Neuron (in vitro differentiated cells): ENCODE measurements around the gene SCUBE1.
"Not testable (repeated sequence)": the region's sequence is repeated elsewhere in the genome, so short reads cannot be mapped to it uniquely, and the experiment has no call there.

ENCODE experiments used
- H2AFZ ChIP-seq: one replicate; pipeline ENCODE4 v1.6.1; 2013; ENCODE audit warnings: low read depth, mild to moderate bottlenecking, inconsistent platforms, low read length, moderate library complexity
- H3K27me3 ChIP-seq: one replicate; pipeline ENCODE4 v1.6.1; 2013; ENCODE audit warnings: low read length; ENCODE audit not compliant: insufficient read depth
- H3K36me3 ChIP-seq: one replicate; pipeline ENCODE4 v1.6.1; 2013; ENCODE audit warnings: low read length; ENCODE audit not compliant: insufficient read depth
- H3K4me1 ChIP-seq: one replicate; pipeline ENCODE4 v1.6.1; 2013; ENCODE audit warnings: low read length; ENCODE audit not compliant: insufficient read depth
- H3K4me3 ChIP-seq: 2 replicates; pipeline ENCODE4 v1.5.1; 2013; ENCODE audit warnings: mild to moderate bottlenecking, low read length, moderate library complexity
- H3K9me3 ChIP-seq: one replicate; pipeline ENCODE4 v1.6.1; 2013; ENCODE audit warnings: low read length

SCUBE1 gene

GRCh38 chr22:43377548-43377895 lies 34.4 kb upstream of the SCUBE1 start:
- Histone ChIP-seq H3K36me3 (no peaks in the 10 kb centered on the region), H3K4me3 (no peak overlapping the region), H3K4me1 (no peaks in the 10 kb centered on the region), H3K27me3 (peaks cover 13% of the 10 kb centered on the region), H3K9me3 (no peaks in the 10 kb centered on the region), H2AFZ (no peak overlapping the region)

GRCh38 chr22:43376765-43377547 lies 33.8 kb upstream of the SCUBE1 start:
- Histone ChIP-seq H3K27me3 (peaks cover 13% of the 10 kb centered on the region), H2AFZ (no peak overlapping the region), H3K9me3 (no peaks in the 10 kb centered on the region), H3K36me3 (no peaks in the 10 kb centered on the region), H3K4me1 (no peaks in the 10 kb centered on the region), H3K4me3 (no peak overlapping the region)

- H3K4me1 ChIP-seq, result no peaks in the 10 kb centered on the region
- no peak overlapping the region for H3K4me3 ChIP-seq
- no peaks in the 10 kb centered on the region for H3K9me3 ChIP-seq
- H3K27me3 ChIP-seq, result peaks cover 7% of the 10 kb centered on the region
- H2AFZ ChIP-seq, result no peak overlapping the region
- H3K36me3 ChIP-seq, result no peaks in the 10 kb centered on the region
These were observed 32.8 kb upstream of the SCUBE1 start for GRCh38 chr22:43375951-43376455.

- no peak overlapping the region for H2AFZ ChIP-seq
- H3K4me3 ChIP-seq, result no peak overlapping the region
- H3K9me3 ChIP-seq, result no peaks in the 10 kb centered on the region
- H3K4me1 ChIP-seq, result no peaks in the 10 kb centered on the region
- H3K27me3 ChIP-seq, result peaks cover 2% of the 10 kb centered on the region
- H3K36me3 ChIP-seq, result no peaks in the 10 kb centered on the region
These were observed 26.9 kb upstream of the SCUBE1 start for GRCh38 chr22:43370036-43370435.

GRCh38 chr22:43365715-43366440 lies 22.7 kb upstream of the SCUBE1 start:
- no peaks in the 10 kb centered on the region for H3K36me3 ChIP-seq
- H3K9me3 ChIP-seq, result no peaks in the 10 kb centered on the region
- peaks cover 2% of the 10 kb centered on the region for H3K27me3 ChIP-seq
- H3K4me3 ChIP-seq, result no peak overlapping the region
- H3K4me1 ChIP-seq, result no peaks in the 10 kb centered on the region
- H2AFZ ChIP-seq, result no peak overlapping the region

GRCh38 chr22:43364169-43364435 lies 20.9 kb upstream of the SCUBE1 start:
- H2AFZ ChIP-seq, result no peak overlapping the region
- no peak overlapping the region for H3K4me3 ChIP-seq
- H3K9me3 ChIP-seq, result no peaks in the 10 kb centered on the region
- no peaks in the 10 kb centered on the region for H3K4me1 ChIP-seq
- H3K27me3 ChIP-seq, result peaks cover 2% of the 10 kb centered on the region
- no peaks in the 10 kb centered on the region for H3K36me3 ChIP-seq

GRCh38 chr22:43363315-43364168 lies 20.4 kb upstream of the SCUBE1 start:
- Histone ChIP-seq H3K4me1 (no peaks in the 10 kb centered on the region), H3K36me3 (no peaks in the 10 kb centered on the region), H3K9me3 (no peaks in the 10 kb centered on the region), H3K27me3 (peaks cover 2% of the 10 kb centered on the region), H3K4me3 (no peak overlapping the region), H2AFZ (no peak overlapping the region)

GRCh38 chr22:43360576-43360975 lies 17.4 kb upstream of the SCUBE1 start:
- H3K27me3 ChIP-seq, result no peaks in the 10 kb centered on the region
- H3K4me1 ChIP-seq, result no peaks in the 10 kb centered on the region
- H2AFZ ChIP-seq, result no peak overlapping the region
- H3K9me3 ChIP-seq, result no peaks in the 10 kb centered on the region
- H3K36me3 ChIP-seq, result no peaks in the 10 kb centered on the region
- H3K4me3 ChIP-seq, result no peak overlapping the region

GRCh38 chr22:43356881-43357280 lies 13.7 kb upstream of the SCUBE1 start:
- Histone ChIP-seq H3K36me3 (no peaks in the 10 kb centered on the region), H3K4me3 (no peak overlapping the region), H3K4me1 (no peaks in the 10 kb centered on the region), H2AFZ (no peak overlapping the region), H3K27me3 (no peaks in the 10 kb centered on the region), H3K9me3 (no peaks in the 10 kb centered on the region)

- H3K4me1 ChIP-seq, H3K9me3 ChIP-seq, H2AFZ ChIP-seq, H3K4me3 ChIP-seq, H3K27me3 ChIP-seq, H3K36me3 ChIP-seq: not testable (repeated sequence)
These were observed 12.5 kb upstream of the SCUBE1 start for GRCh38 chr22:43355688-43356087.

GRCh38 chr22:43351966-43352345 lies 8.8 kb upstream of the SCUBE1 start:
- no peak overlapping the region for H3K4me3 ChIP-seq
- no peaks in the 10 kb centered on the region for H3K9me3 ChIP-seq
- H3K4me1 ChIP-seq, result no peaks in the 10 kb centered on the region
- H2AFZ ChIP-seq, result no peak overlapping the region
- H3K36me3 ChIP-seq, result no peaks in the 10 kb centered on the region
- H3K27me3 ChIP-seq, result no peaks in the 10 kb centered on the region

GRCh38 chr22:43349636-43350035 lies 6.5 kb upstream of the SCUBE1 start:
- Histone ChIP-seq H3K4me1 (peaks cover 2% of the 10 kb centered on the region), H3K27me3 (peaks cover 8% of the 10 kb centered on the region)

GRCh38 chr22:43346521-43346929 lies 3.4 kb upstream of the SCUBE1 start:
- no peaks in the 10 kb centered on the region for H3K9me3 ChIP-seq
- peaks cover 9% of the 10 kb centered on the region for H3K4me1 ChIP-seq
- peaks cover 29% of the 10 kb centered on the region for H3K27me3 ChIP-seq
- no peak overlapping the region for H3K4me3 ChIP-seq
- no peak overlapping the region for H2AFZ ChIP-seq
- no peaks in the 10 kb centered on the region for H3K36me3 ChIP-seq

More at GRCh38 chr22:43349636-43350035, 6.5 kb upstream of the SCUBE1 start:
- Histone ChIP-seq H2AFZ (no peak overlapping the region), H3K4me3 (no peak overlapping the region), H3K36me3 (no peaks in the 10 kb centered on the region), H3K9me3 (no peaks in the 10 kb centered on the region)
